ENCODE data around the gene MED12L.

- TF ChIP-seq CTCF (IDR thresholded peaks at IDR 0.05), result no peak
- TF ChIP-seq POLR2A (IDR thresholded peaks at IDR 0.05), result no peak
These were observed 345.5 kb downstream of the MED12L start for GRCh38 chr3:151430821-151431484.

All from lower leg skin (tissue), 3 donors.